Measurements from ENCODE around the gene PLCB1. TPM values are rescaled to one million over a fixed set of nuclear protein-coding genes. Genes with fewer than 3 reads are reported as not detected.
"Not testable (repeated sequence)": the region's sequence is repeated elsewhere in the genome, so short reads cannot be mapped to it uniquely, and the experiment has no call there.

The PLCB1 gene
- total RNA-seq, 1 donor from 2014 or later: 58.5 TPM

GRCh38 chr20:8372824-8373380 is 240.8 kb downstream of the PLCB1 start:
- ATAC-seq (no peak), DNase-seq (ENCODE audit: low spot score) (no peak)
- intact Hi-C loops (cut with DNase I): no loop called here

DNA sequence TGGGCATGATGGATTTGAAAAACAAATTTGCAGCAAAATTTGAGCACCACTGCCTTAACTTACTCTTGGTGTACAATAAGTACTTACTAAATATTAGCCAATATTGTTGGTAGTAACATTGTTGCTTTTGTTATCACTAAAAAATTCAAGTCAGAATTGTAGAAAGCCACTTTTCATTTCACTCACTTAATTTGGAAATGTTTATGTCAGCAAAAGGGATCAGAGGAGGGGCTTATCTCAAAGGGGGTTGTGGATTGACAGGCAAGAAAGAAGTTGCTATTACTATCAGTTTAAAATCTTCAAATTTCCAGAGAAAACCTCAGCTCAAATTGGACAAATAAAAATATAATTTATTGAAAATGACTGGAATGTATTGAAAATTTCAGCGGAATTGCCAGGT is 241.5 kb downstream of the PLCB1 start:
- ATAC-seq: no peak
- intact Hi-C loops (cut with DNase I): no loop called here
- DNase-seq (ENCODE audit: low spot score): no peak

DNA sequence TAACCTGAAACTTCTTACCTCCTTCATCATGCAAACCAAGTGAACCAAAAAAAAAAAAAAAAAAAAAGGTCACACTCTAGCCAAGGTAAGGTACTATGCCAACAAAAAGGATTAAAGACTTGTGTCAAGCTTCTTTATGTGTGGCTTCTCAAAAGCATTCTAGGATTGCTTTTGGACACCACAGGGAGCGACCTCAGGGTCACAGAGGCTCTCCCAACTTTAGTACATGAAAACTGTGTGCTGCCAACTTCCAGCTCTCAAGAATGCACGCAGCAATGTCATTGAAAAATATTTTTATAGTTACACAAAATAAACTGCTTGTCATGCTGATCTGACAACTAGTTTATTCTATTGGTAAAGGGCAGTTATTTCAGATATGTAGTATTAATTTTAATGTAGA is 243.8 kb downstream of the PLCB1 start:
- no peak for ATAC-seq
- intact Hi-C loops (cut with DNase I): no loop called here
- DNase-seq (ENCODE audit: low spot score): no peak

GRCh38 chr20:8376940-8377339 is 244.9 kb downstream of the PLCB1 start:
- no peak for ATAC-seq
- intact Hi-C loops (cut with DNase I): no loop called here
- DNase-seq (ENCODE audit: low spot score): no peak

GRCh38 chr20:8379125-8379524 is 247.1 kb downstream of the PLCB1 start:
- intact Hi-C loops (cut with DNase I); ATAC-seq: not testable (repeated sequence)

GRCh38 chr20:8385247-8385646 is 253.2 kb downstream of the PLCB1 start:
- intact Hi-C loops (cut with DNase I): loop anchor here (10.0 kb wide), 1 partner anchor 250 kb away; the partner anchor contains the start of gene PLCB1
- DNase-seq (ENCODE audit: low spot score) (no peak), ATAC-seq (no peak)

More at GRCh38 chr20:8379125-8379524, 247.1 kb downstream of the PLCB1 start:
- DNase-seq (ENCODE audit: low spot score): not testable (repeated sequence)

- ATAC-seq (no peak), DNase-seq (ENCODE audit: low spot score) (no peak)
- intact Hi-C loops (cut with DNase I): loop anchor here (10.0 kb wide), 1 partner anchor 252 kb away; the partner anchor contains the start of gene PLCB1
Observed at GRCh38 chr20:8386991-8387390, 254.9 kb downstream of the PLCB1 start.

GRCh38 chr20:8388141-8388540 is 256.1 kb downstream of the PLCB1 start:
- intact Hi-C loops (cut with DNase I): loop anchor here (10.0 kb wide), 1 partner anchor 253 kb away; the partner anchor contains the start of gene PLCB1
- ATAC-seq: no peak

DNA sequence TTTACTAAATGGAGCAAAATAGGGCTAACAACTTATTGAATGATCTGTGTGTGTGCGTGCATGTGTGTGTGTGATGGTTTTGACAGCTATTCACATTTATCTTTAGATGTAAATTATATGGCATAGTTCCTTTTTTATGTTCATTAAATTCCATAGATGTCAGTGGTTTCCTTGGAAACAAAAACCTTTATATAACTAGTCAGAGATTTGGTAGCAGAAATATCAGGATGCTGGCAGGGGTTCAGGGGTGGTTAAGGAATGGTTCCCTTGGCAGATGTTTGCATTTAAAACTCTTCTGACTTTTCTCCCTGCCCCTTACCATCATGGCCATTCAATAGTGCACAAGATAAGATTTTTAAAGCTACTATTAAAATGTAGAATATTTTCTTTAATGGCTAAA is 256.6 kb downstream of the PLCB1 start:
- intact Hi-C loops (cut with DNase I): loop anchor here (10.0 kb wide), 1 partner anchor 254 kb away; the partner anchor contains the start of gene PLCB1
- no peak for ATAC-seq

More at GRCh38 chr20:8388141-8388540, 256.1 kb downstream of the PLCB1 start:
- no peak for DNase-seq (ENCODE audit: low spot score)

DNA sequence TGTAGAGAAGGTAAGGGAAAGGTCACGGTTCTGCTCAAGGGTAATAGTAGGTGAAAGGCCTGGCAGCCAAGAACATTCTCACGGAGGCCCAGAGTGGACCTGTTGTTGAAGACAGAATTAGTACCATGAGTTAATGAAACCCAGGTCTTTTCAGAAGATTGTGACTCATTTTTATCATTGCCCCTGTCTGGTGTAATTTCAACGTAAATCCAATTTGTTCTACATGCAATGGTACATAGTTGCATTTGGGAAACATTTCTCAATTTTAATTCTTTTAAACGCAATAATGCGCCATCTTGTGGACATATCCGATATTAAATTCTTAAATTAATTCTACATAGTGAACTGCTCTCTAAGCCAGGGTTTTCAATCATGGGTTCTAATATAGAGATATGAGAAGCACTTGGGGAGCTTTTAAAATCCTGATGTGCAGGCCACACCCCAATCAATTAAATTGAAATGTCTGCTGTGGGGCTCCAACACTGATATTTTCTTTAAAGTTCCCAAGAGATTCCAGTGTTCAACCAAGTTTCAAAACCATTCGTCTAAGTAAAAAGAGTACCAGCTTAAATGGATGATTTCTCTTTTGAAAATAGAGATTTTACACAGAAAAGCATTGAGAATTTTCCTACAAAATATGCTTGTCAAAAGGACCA is 257.4 kb downstream of the PLCB1 start:
- peak; percentile 79 for ATAC-seq
- DNase-seq (ENCODE audit: low spot score): no peak
- intact Hi-C loops (cut with DNase I): loop anchor here (10.0 kb wide), 1 partner anchor 255 kb away; the partner anchor contains the start of gene PLCB1

More for the DNA sequence above, 256.6 kb downstream of the PLCB1 start:
- no peak for DNase-seq (ENCODE audit: low spot score)

DNA sequence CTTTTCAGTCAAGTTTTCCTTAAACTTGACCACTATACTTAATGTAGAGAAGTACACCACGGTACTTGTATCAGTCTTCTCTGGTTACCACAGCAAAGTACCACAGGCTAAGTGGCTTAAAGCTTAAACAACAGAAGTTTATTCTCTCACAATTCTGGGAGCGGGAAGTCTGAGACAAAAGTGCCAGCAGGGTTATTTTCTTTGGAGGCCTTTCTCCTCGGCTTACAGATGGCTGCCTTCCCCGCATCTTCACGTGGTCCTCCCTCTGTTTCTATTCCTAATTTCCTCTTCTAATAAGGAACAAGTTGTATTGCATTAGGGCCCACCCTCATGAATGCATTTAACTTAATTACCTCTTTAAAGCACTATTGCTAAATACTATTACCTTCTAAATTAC is 258.0 kb downstream of the PLCB1 start:
- DNase-seq (ENCODE audit: low spot score) (no peak), ATAC-seq (peak; percentile 59)
- intact Hi-C loops (cut with DNase I): no loop called here

GRCh38 chr20:8390500-8390899 is 258.4 kb downstream of the PLCB1 start:
- intact Hi-C loops (cut with DNase I): no loop called here
- DNase-seq (ENCODE audit: low spot score) (no peak), ATAC-seq (no peak)

- DNase-seq (ENCODE audit: low spot score): no peak
- intact Hi-C loops (cut with DNase I): no loop called here
Observed at GRCh38 chr20:8393381-8393780, 261.3 kb downstream of the PLCB1 start.

GRCh38 chr20:8394308-8394945 is 262.4 kb downstream of the PLCB1 start:
- intact Hi-C loops (cut with DNase I): no loop called here
- no peak for ATAC-seq
- no peak for DNase-seq (ENCODE audit: low spot score)

More at GRCh38 chr20:8393381-8393780, 261.3 kb downstream of the PLCB1 start:
- ATAC-seq: no peak

DNA sequence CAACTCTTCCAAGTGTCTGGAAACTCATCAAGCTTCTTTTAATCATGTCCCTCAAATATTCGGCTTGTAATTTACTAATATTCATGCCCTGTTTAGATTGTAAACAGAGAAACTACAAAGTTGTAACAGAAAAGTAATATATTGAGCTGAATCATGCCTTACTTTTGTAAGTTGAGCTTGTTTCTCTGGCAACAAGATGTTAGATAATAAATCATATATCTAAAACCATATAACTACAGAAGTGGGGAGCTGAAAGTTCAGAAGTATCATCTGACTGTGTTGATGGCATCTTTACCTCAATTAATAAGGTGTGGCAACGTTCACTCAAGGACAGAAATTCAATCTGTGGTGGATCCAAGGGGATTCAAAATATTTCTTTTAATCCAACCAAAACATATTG is 263.9 kb downstream of the PLCB1 start:
- intact Hi-C loops (cut with DNase I): no loop called here
- DNase-seq (ENCODE audit: low spot score): no peak
- ATAC-seq: no peak

DNA sequence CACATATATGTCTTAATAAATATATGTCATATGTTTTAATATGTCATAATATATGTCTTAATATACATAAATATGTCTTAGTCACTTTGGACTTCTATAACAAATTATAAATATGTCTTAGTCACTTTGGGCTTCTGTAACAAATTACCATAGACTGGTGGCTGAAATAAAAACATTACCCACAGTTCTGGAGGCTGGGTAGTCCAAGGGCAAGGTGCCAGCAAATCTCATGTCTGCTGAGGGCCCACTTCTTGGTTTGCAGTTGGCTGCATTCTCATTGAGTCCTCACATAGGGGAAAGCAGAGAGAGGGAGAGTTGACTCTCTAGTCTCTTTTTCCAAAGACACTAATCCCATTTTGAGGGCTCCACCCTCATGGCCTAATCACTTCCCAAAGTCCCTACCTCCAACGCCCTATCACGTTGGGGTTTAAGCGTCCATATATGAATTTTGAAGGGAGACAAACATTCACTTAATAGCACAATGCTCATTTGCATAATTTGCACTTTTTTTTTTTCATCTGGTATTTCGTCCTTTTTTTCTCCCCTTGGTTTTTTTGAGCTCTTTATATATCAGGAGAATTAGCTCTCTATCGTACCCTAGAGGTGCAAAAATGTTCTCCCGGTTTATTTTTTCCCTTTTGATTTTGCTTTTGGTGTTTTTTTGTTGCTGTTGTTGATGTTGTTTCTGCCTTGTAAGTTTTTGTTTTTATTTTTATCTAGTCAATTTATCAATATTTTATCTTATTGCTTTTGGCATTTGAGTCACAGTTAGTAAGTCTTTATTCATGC is 266.4 kb downstream of the PLCB1 start:
- intact Hi-C loops (cut with DNase I): no loop called here
- DNase-seq (ENCODE audit: low spot score) (no peak), ATAC-seq (no peak)

DNA sequence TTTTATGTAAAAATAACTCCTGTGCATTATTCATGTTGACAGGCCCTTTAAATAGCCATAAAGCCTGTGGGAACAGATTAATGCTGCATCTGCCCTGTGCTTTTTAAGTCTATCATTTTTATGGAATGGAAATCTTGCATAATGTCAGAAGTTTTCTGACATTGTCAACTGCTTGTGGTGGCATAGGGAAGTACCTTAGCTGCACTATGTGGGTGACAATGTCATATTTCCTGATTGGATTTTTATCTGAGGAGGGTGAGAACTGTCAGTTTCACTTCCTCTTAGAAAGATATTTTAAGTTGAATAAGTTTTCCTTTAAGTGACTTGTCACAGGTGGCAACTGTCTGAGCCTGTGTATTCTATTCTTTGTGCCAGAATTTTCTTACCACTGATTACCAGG is 267.9 kb downstream of the PLCB1 start:
- intact Hi-C loops (cut with DNase I): no loop called here
- DNase-seq (ENCODE audit: low spot score) (no peak), ATAC-seq (no peak)

- ATAC-seq (no peak), DNase-seq (ENCODE audit: low spot score) (no peak)
- intact Hi-C loops (cut with DNase I): no loop called here
Observed at GRCh38 chr20:8400486-8400885, 268.4 kb downstream of the PLCB1 start.

- DNase-seq (ENCODE audit: low spot score) (no peak), ATAC-seq (no peak)
- intact Hi-C loops (cut with DNase I): no loop called here
Observed at GRCh38 chr20:8401556-8401955, 269.5 kb downstream of the PLCB1 start.

All from sciatic nerve (tissue), 2 donors.